GM21737 (cell line): Measurements from ENCODE around the gene PRKCZ.

Experiments used
- ATAC-seq: cut with Tn5 transposase; IDR thresholded peaks from one replicate; pipeline ENCODE4 v1.9.1; 2021; ENCODE audit warnings: mild to moderate bottlenecking, moderate library complexity; ENCODE audit not compliant: unreplicated experiment

The PRKCZ gene

GRCh38 chr1:2024451-2024850, 25.8 kb upstream of the PRKCZ start:
- no peak for ATAC-seq

- ATAC-seq: no peak
These were observed 25.3 kb upstream of the PRKCZ start for GRCh38 chr1:2024887-2025286.

- ATAC-seq: no peak
These were observed 24.7 kb upstream of the PRKCZ start for GRCh38 chr1:2025491-2025981.

GRCh38 chr1:2027961-2028583, 22.1 kb upstream of the PRKCZ start:
- ATAC-seq: no peak

- ATAC-seq: no peak
These were observed 21.2 kb upstream of the PRKCZ start for GRCh38 chr1:2028870-2029560.

GRCh38 chr1:2029561-2029960, 20.6 kb upstream of the PRKCZ start:
- ATAC-seq: no peak

- ATAC-seq: no peak
These were observed 19.9 kb upstream of the PRKCZ start for GRCh38 chr1:2030076-2030871.

- ATAC-seq: no peak
These were observed 18.4 kb upstream of the PRKCZ start for GRCh38 chr1:2031546-2032540.

- ATAC-seq: no peak
These were observed 17.5 kb upstream of the PRKCZ start for GRCh38 chr1:2032737-2033136.

- no peak for ATAC-seq
These were observed 17.0 kb upstream of the PRKCZ start for GRCh38 chr1:2033165-2033564.

GRCh38 chr1:2036287-2036686, 13.9 kb upstream of the PRKCZ start:
- ATAC-seq: no peak

GRCh38 chr1:2037314-2037979, 12.8 kb upstream of the PRKCZ start:
- ATAC-seq: no peak

GRCh38 chr1:2038229-2038628, 12.0 kb upstream of the PRKCZ start:
- ATAC-seq: no peak

- no peak for ATAC-seq
These were observed 11.0 kb upstream of the PRKCZ start for GRCh38 chr1:2039251-2039650.

GRCh38 chr1:2041305-2041704, 8.9 kb upstream of the PRKCZ start:
- no peak for ATAC-seq

- no peak for ATAC-seq
These were observed 8.3 kb upstream of the PRKCZ start for GRCh38 chr1:2041887-2042286.

- ATAC-seq: no peak
These were observed 7.1 kb upstream of the PRKCZ start for GRCh38 chr1:2042830-2043773.

GRCh38 chr1:2043886-2044285, 6.3 kb upstream of the PRKCZ start:
- ATAC-seq: no peak
